Measurements from ENCODE around the gene MSI2.

DNA sequence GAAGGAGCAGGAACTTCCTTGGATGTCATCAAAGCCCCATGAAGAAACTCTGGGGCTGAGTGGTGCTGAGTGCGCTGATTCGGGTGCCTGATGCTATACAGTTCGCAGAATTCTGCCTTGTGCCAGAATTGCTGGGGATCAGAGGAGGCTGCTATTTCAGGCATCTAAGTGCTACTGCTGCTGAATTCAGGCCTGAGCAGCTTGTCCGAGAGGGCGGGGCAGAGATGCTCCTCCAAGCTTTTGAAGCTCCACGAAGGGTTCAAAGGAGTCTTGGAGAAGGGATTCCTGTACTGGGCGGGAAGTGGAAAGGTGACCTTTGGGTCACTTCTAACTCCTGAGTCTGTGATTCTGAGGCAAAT lies 260.9 kb downstream of the MSI2 start:
- no peak for TF ChIP-seq POLR2AphosphoS5 (IDR thresholded peaks at IDR 0.05; ENCODE audit: low read depth, low read length)
- no peak for TF ChIP-seq POLR2A (IDR thresholded peaks at IDR 0.05; ENCODE audit: low read depth, low read length)
- TF ChIP-seq TAF1 (IDR thresholded peaks at IDR 0.05; ENCODE audit: borderline replicate concordance, low read depth, low read length) = no peak
